Measurements from ENCODE around the gene TEX12.

TEX12 gene

GRCh38 chr11:112167145-112167544 lies at the start of gene TEX12:
Gene TEX12, plus strand, starts transcription at chr11:112167372. Its CDS starts 1,897 bp downstream, at chr11:112169269.
- Mint-ChIP-seq H3K27me3 (peaks cover 10 to 11% of the 10 kb centered on the region in 2 donors), H3K36me3 (peaks cover 3 to 5% of the 10 kb centered on the region in 2 donors), H3K9me3 (no peaks in the 10 kb centered on the region), H3K4me3 (no peak within 1 kb of the TSS), H3K4me1 (peaks cover 4 to 7% of the 10 kb centered on the region in 2 donors), H3K27ac (no peak within 1 kb of the TSS)
- DNase-seq: no peak
- no peak for ATAC-seq (replicated peaks)

- no peak for ATAC-seq (replicated peaks)
- Mint-ChIP-seq H3K27me3 (no peaks in the 10 kb centered on the region), H3K27ac (no peak overlapping the region), H3K36me3 (peaks cover 3 to 14% of the 10 kb centered on the region in 2 donors), H3K9me3 (no peaks in the 10 kb centered on the region), H3K4me3 (no peak overlapping the region), H3K4me1 (peaks cover 3 to 8% of the 10 kb centered on the region in 2 donors)
- no peak for DNase-seq
Observed at GRCh38 chr11:112118176-112118575, 49.0 kb upstream of the TEX12 start.

- Mint-ChIP-seq H3K27ac (no peak overlapping the region), H3K27me3 (no peaks in the 10 kb centered on the region), H3K4me1 (peaks cover 3 to 8% of the 10 kb centered on the region in 2 donors), H3K36me3 (peaks cover 5 to 12% of the 10 kb centered on the region in 2 donors), H3K9me3 (no peaks in the 10 kb centered on the region), H3K4me3 (no peak overlapping the region)
- ATAC-seq (replicated peaks) (no peak), DNase-seq (no peak)
Observed at GRCh38 chr11:112121981-112122615, 45.1 kb upstream of the TEX12 start.

- no peaks in the 10 kb centered on the region for H3K27me3 Mint-ChIP-seq
- no peak overlapping the region for H3K4me3 Mint-ChIP-seq
- H3K27ac Mint-ChIP-seq: no peak overlapping the region
- ATAC-seq (replicated peaks) (no peak), DNase-seq (no peak)
- H3K4me1 Mint-ChIP-seq: peaks cover 3 to 8% of the 10 kb centered on the region in 2 donors
- peaks cover 5 to 14% of the 10 kb centered on the region in 2 donors for H3K36me3 Mint-ChIP-seq
- H3K9me3 Mint-ChIP-seq: no peaks in the 10 kb centered on the region
Observed at GRCh38 chr11:112123129-112123528, 44.0 kb upstream of the TEX12 start.

- ATAC-seq (replicated peaks) (no peak), DNase-seq (no peak)
- no peaks in the 10 kb centered on the region for H3K9me3 Mint-ChIP-seq
- H3K27me3 Mint-ChIP-seq: no peaks in the 10 kb centered on the region
- H3K4me1 Mint-ChIP-seq: peaks cover 2 to 5% of the 10 kb centered on the region in 2 donors
- H3K4me3 Mint-ChIP-seq: no peak overlapping the region
- peaks cover 7 to 9% of the 10 kb centered on the region in 2 donors for H3K36me3 Mint-ChIP-seq
- H3K27ac Mint-ChIP-seq: no peak overlapping the region
Observed at GRCh38 chr11:112127056-112127455, 40.1 kb upstream of the TEX12 start.

GRCh38 chr11:112128483-112129121 lies 38.6 kb upstream of the TEX12 start:
- no peaks in the 10 kb centered on the region for H3K27me3 Mint-ChIP-seq
- H3K36me3 Mint-ChIP-seq: peaks cover 4 to 5% of the 10 kb centered on the region in 2 donors
- DNase-seq: no peak
- no peak overlapping the region for H3K4me3 Mint-ChIP-seq
- H3K9me3 Mint-ChIP-seq: no peaks in the 10 kb centered on the region
- H3K27ac Mint-ChIP-seq: no peak overlapping the region
- no peak for ATAC-seq (replicated peaks)
- peaks cover 2 to 5% of the 10 kb centered on the region in 2 donors for H3K4me1 Mint-ChIP-seq

GRCh38 chr11:112129656-112130055 lies 37.5 kb upstream of the TEX12 start:
- Mint-ChIP-seq H3K9me3 (no peaks in the 10 kb centered on the region), H3K36me3 (peaks cover 4 to 8% of the 10 kb centered on the region in 2 donors), H3K4me1 (peaks cover 2 to 5% of the 10 kb centered on the region in 2 donors), H3K27ac (peak overlapping the region; percentile 32), H3K27me3 (no peaks in the 10 kb centered on the region), H3K4me3 (no peak overlapping the region)
- DNase-seq (no peak), ATAC-seq (replicated peaks) (no peak)

GRCh38 chr11:112132737-112133136 lies 34.4 kb upstream of the TEX12 start:
- no peaks in the 10 kb centered on the region for H3K27me3 Mint-ChIP-seq
- peaks cover 4 to 7% of the 10 kb centered on the region in 2 donors for H3K36me3 Mint-ChIP-seq
- no peak overlapping the region for H3K27ac Mint-ChIP-seq
- no peak for DNase-seq
- H3K9me3 Mint-ChIP-seq: no peaks in the 10 kb centered on the region
- no peak for ATAC-seq (replicated peaks)
- H3K4me1 Mint-ChIP-seq: peaks cover 2 to 11% of the 10 kb centered on the region in 2 donors
- no peak overlapping the region for H3K4me3 Mint-ChIP-seq

GRCh38 chr11:112134473-112134872 lies 32.7 kb upstream of the TEX12 start:
- no peak for DNase-seq
- no peaks in the 10 kb centered on the region for H3K27me3 Mint-ChIP-seq
- ATAC-seq (replicated peaks): no peak

GRCh38 chr11:112143597-112143996 lies 23.6 kb upstream of the TEX12 start:
- DNase-seq: no peak
- Mint-ChIP-seq H3K4me1 (no peaks in the 10 kb centered on the region), H3K9me3 (peaks cover 6 to 8% of the 10 kb centered on the region in 2 donors), H3K4me3 (no peak overlapping the region), H3K36me3 (peaks cover 7 to 11% of the 10 kb centered on the region in 2 donors), H3K27me3 (no peaks in the 10 kb centered on the region), H3K27ac (no peak overlapping the region)
- ATAC-seq (replicated peaks): no peak

More at GRCh38 chr11:112134473-112134872, 32.7 kb upstream of the TEX12 start:
- Mint-ChIP-seq H3K4me3 (no peak overlapping the region), H3K36me3 (peaks cover 4 to 7% of the 10 kb centered on the region in 2 donors), H3K4me1 (peaks cover 2 to 10% of the 10 kb centered on the region in 2 donors), H3K9me3 (no peaks in the 10 kb centered on the region), H3K27ac (no peak overlapping the region)

GRCh38 chr11:112150517-112150916 lies 16.7 kb upstream of the TEX12 start:
- no peak overlapping the region for H3K4me3 Mint-ChIP-seq
- no peaks in the 10 kb centered on the region for H3K9me3 Mint-ChIP-seq
- no peaks in the 10 kb centered on the region for H3K4me1 Mint-ChIP-seq
- no peaks in the 10 kb centered on the region for H3K36me3 Mint-ChIP-seq
- no peaks in the 10 kb centered on the region for H3K27me3 Mint-ChIP-seq
- ATAC-seq (replicated peaks) (no peak), DNase-seq (no peak)
- H3K27ac Mint-ChIP-seq: no peak overlapping the region

GRCh38 chr11:112156153-112156955 lies 10.8 kb upstream of the TEX12 start:
- no peak overlapping the region for H3K27ac Mint-ChIP-seq
- H3K4me1 Mint-ChIP-seq: peaks cover 2 to 6% of the 10 kb centered on the region in 2 donors
- no peaks in the 10 kb centered on the region for H3K9me3 Mint-ChIP-seq
- ATAC-seq (replicated peaks): no peak
- H3K36me3 Mint-ChIP-seq: peaks cover 0 to 4% of the 10 kb centered on the region in 2 donors
- no peak for DNase-seq
- no peak overlapping the region for H3K4me3 Mint-ChIP-seq
- no peaks in the 10 kb centered on the region for H3K27me3 Mint-ChIP-seq

- no peaks in the 10 kb centered on the region for H3K27me3 Mint-ChIP-seq
- H3K9me3 Mint-ChIP-seq: no peaks in the 10 kb centered on the region
- DNase-seq (no peak), ATAC-seq (replicated peaks) (no peak)
- no peak overlapping the region for H3K4me3 Mint-ChIP-seq
- H3K36me3 Mint-ChIP-seq: peaks cover 2 to 4% of the 10 kb centered on the region in 2 donors
- peaks cover 2 to 6% of the 10 kb centered on the region in 2 donors for H3K4me1 Mint-ChIP-seq
- H3K27ac Mint-ChIP-seq: no peak overlapping the region
Observed at GRCh38 chr11:112156956-112157766, 10.0 kb upstream of the TEX12 start.
